Measurements from ENCODE around the gene IPCEF1.
A peak's percentile ranks its signal among the peaks of the same experiment; 100 is the strongest.

Gene IPCEF1

DNA sequence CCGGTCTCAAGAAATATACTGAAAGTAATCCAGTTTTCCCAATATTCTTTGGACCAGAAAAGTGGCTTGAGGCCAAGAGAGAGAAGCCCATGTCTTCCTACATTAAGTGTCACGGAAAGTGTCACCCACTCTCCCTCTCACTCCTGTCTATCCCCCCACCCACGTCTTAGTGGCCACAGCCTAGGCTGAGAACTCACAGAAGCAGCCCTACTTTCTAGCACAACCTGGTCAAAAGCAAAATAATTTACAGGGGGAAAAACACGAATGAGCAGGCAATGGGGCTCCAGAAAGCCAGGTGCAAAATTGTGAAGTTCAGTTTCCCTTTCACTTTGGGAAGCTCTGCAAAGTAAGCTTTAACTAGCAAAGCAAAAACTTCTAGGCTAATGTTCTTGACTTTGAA is 199.5 kb downstream of the IPCEF1 start:
- DNase-seq, result peak in 1 of 2 donors; percentile 34

DNA sequence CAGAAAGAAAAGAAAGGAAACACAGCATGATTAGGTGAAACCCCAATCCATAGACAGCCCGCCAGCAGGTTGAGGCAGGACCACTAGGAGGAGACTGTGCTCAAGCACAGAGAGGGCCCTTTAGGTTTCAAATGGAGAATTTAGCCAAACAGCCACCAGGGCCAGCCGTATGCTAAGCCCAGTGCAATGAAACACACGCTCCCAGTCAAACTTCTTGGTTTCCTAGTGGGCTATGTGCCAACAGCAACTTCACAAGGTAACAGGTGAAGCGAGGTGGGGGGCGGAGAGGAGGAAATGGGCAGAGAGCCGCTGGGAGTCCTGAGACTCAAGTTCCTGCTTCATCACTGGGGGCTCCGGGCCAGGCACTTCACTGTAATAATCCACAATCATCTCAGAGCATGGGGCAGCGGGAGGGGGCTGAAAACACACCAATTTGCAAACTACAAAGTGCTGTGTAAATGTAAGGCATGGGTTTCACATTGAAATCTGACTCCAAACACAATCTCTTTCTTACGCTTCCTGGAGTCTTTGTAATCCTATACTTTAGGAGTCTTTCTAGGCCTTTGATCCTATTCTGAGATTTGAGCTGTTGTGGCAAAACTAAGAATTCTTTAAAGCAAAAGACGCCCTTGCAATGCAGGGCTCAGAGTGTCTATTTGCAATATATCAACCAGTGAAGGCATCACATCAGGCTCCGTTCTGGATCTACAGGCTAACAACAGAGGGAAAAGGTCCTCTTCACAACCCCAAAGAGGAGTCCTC is 200.3 kb downstream of the IPCEF1 start:
- DNase-seq, result peak; percentile 65 to 77

DNA sequence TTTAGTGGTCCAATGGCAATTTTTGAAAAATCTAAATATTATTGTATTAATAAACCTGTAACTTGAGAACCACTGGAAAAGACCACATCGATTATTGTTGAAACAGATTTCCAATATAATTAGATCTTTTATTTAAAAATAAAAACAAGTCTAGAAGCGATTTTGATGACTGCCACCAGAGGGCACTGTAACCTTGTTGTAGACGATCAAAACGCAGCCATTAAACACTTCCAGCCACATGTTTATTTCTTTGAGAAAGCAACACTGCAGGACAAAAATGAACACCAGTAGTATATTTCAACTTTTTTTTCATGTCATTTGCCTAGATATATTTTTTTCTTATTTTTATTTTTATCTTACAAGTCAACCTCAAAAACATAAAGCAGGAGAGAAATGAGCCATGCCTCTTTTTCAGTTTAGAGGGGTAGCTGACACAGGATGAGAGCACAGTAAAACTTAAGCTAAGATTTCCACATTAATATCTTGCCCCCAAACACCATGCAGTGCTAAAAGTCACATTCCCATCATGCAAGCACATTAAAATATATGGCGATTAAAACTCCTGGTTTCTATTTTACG is 202.1 kb downstream of the IPCEF1 start:
- DNase-seq, result peak; percentile 80 to 81

DNA sequence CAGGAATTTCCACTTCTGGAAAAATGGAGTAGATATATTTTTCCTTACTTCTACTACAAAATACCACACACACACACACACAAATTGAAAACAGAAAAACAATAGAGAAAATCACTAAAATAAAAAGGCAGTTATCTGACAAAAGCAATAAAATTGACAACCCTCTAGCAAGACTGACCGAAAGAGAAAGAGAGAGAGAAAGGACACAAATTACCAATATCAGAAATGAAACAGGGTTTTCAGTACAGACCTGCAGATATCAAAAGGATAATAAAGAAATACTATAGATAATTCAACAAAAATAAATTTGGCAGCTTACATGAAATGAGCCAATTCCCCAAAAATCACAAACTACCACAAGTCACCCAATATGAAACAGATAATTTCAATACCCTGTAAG is 212.8 kb downstream of the IPCEF1 start:
- no peak for DNase-seq

DNA sequence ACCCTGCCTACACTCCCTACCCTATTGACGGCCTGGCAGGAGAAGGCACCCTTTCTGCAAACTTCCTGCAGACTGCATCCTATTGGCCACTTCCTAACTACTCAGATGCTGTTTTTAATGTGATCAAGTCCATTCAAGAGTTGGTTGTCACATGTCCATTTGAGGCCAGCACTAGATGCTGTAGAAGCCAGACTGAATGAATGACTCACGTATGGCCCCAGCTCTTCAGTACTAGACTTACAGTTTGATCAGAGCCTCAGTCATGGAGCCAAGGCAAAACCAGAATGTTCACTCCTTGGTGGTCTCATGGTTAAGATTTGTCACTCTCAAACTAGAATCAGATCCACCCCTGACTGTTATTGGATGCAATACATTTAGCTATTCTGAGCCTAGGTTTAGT is 215.9 kb downstream of the IPCEF1 start:
- peak in 1 of 2 donors; percentile 11 for DNase-seq

DNA sequence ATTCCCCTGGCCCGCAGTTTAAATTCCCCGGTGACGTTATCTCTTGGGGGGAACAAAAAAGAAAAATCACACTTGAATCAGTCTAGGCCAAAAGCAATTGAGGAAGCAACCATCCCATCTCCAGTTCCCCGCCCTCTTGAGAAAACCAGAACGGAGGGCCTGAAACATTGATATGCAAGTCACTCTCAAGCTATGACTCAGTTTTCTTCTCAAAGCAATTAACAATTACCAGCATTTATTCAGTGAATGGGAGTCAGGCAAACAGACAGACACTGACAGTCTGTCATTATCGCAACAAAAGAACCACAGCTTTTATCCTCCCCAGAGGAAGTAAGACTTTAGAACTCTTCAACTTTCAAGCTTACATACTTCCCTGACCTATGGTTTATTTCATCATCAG is 216.7 kb downstream of the IPCEF1 start:
- DNase-seq, result peak; percentile 68 to 92

DNA sequence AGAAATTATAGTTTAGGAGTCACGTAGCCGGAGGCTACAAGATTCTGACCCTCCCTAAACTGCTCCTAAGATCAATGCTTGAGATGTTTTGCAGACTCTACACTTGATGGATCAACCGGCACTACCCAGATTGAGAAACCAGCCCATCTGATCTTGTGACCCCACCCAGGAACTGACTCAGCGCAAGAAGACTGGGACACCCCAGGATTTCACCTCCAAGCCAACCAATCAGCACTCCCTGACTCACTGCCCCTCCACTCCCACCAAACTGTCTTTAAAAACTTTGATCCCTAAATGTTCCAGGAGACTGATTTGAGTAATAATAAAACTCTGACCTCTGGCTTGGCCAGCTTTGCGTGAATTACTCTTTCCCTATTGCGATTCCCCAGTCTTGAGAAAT is 217.8 kb downstream of the IPCEF1 start:
- DNase-seq, result peak; percentile 72 to 75

DNA sequence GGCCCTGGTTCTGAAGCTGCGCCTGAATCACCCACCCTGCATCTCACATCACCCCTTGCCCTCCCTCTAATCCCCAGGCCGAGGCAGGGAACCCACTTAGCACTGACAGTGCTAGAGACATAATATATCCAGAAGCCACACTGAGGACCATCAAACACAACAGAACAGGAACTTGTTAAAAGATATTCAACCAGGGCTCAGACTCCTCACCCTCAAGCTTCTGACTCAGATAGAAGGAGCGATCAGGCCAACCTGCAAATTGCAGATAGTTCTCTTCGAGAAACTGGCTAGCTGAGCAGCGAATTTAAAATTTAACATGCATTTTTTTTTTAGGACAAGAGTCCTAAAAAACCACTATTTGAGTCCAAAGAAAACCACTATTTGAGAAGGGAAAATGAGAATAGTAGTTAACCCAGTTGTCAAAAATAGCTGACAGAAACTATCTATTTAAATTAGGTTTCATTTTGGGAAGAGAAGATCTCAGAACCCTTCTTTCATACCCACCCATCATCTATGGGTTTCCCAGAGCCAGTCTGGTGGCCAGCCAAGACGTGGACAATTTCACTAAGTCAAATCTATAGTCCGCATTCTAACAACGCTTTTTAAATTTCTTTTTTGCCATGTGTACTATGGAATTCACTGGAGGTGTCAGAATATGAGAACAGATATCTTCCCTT is 222.0 kb downstream of the IPCEF1 start:
- DNase-seq, result no peak

DNA sequence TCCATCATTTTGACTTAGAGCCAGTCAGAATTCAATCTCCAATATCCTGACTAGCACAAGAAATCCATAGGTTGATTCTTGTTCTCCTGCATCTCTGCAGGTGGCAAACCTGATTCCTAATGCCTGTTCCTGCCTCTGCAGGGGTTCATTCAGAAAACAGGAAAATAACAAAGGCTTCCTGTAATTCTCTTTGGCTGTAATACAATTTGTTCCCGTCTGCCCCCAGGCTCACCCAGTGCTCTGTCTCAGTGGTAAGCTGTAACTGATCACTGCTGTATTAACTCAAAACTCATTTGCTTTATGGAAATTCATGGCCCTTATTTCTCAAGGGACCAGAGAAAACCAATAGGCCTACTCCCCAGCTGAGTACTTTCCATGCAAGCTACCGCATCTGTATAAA is 228.9 kb downstream of the IPCEF1 start:
- no peak for DNase-seq

DNA sequence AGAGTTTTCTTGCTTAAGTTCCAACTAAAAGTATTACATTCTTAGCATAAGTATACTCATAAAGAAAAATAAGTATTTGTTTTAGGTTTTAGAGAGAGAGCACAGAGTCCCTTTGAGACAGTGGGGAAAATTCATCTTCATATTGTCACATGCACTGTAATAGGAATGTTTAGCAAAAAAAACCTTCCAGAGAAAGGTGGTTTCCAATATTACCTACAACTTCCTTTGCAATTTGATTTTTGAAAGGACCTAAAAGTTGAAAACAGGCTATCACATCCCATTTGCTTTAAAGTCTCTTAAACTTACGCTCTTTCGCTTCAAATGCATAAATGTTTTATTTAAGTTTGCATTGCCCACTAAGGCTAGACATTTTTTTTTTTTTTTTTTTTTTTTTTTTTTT is 231.2 kb downstream of the IPCEF1 start:
- peak in 1 of 2 donors; percentile 31 for DNase-seq

DNA sequence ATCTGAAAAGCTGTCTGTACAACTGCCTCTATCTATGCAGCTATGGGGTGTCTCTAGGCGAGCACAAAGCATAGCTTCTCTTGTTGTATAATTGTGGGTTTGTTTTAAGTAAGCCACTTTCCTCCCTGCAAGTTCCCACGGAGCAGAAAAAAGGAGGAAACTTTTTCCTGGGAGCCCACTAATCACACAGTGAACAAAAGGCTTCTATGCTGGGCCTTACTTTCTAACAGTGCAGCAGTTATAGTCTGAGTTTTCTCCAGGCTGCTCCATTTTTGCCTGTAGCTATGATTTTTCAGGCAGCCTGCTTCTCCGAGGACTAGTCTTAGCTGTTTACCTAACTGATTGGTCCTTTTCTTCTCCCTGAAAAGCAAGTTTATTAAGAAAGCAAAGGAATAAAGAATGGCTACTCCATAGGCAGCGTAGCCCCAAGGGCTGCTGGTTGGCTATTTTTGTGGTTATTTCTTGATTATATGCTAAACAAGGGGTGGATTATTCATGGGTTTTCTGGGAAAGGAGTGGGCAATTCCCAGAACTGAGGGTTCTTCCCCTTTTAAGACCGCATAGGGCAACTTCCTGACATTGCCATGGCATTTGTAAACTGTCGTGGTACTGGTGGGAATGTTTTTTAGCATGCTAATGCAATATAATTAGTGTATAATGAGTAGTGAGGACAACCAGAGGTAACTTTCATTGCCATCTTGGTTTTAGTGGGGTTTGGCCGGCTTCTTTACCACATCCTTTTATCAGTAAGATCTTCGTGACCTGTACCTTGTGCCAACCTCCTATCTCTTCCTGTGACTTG is 233.2 kb downstream of the IPCEF1 start:
- peak; percentile 81 to 94 for DNase-seq

DNA sequence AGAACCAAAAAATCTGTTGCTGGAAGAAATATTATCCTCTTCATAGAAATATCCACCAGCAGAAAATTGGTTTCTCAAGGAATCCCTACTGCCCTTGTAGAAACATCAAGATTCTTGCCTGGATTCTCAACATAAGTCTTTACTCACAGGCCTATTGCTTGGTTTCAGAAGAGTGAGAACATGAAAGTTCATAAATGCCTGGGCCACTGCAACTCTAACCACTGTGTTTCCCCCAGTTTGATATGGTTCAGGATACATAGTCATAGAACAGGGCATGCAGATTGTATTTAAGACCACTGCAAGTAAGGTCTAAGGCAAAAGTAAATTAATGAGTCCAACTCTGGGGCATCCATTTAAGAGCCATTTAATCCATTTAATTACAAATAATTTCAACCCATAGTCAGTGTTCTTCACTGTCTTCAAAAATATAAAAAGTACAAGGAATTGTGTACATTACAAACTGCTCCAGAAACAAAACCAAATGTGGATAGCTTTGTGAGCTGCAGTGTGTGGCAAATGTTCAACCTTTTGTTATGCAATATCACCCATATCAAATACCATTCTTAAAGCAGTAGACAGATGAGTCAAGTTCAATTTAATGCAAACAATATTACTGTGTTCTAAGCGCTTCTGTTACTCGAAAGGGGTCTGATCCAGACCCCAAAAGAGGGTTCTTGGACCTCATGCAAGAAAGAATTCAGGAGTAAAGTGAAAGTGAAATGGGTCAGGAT is 234.2 kb downstream of the IPCEF1 start:
- no peak for DNase-seq

DNA sequence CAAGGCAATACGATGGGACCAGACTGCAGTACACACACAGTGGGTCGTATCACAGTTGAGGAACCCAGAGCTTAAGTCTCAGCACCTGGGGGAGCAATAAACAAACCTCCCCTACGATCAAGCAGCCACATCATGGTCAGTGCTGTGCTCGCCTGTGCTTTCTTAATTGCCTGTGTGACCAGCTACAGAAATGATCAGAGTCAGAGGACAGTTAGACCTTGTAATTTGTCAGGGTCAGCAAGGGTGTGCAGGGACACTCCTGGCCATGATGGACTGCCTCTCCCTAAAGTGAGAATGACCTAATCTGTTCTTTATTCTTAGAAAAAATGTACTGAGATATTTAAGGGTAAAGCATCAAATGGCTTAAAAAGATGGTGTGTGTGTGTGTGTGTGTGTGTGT is 239.1 kb downstream of the IPCEF1 start:
- DNase-seq, result no peak

DNA sequence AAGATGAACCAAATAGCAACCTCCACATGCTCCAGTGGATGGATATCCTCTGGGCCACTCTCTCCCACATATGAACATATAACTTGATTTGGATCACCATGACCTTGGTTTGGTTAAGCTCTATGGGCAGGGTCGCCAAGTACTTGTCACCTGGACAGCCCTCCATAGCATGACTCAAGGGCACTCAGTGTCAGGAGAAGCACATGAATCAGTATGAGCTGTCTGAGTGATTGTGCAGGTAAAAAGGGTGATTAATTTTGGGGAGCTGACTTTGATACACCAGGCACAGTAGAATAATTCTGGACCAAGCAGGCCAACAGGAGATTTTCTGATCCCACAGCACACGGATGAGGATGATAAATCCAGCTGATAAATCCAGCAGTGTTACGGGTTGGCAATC is 243.2 kb downstream of the IPCEF1 start:
- no peak for DNase-seq

DNA sequence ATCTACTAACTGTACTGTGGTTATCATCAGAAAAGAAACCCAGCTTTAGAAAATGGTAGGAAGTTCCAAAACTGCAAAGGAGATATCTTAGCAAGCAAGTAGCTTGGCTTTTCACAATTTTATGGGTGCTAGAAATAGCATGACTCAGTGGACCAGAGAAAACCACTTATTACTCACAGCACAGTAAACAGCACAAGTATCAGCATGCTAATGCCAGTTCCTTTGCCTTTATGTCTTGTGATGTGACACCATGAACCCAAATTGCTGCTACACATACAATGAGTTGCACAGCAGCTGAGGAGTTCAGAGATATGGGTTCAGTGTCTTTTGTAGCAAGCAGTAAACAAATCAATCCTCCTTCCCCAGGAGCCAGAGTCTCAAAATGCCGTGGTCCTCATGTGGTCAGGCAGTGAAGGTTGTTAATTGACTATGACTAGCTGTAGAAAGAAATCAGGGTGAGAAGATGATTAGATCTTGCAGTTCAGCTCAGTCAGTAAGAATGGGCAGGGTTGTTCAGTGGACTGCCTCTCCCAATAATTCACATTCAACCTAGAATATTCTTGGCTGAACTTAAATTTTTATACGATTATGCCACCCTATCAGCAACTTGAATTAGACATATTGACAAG is 244.3 kb downstream of the IPCEF1 start:
- DNase-seq, result no peak

DNA sequence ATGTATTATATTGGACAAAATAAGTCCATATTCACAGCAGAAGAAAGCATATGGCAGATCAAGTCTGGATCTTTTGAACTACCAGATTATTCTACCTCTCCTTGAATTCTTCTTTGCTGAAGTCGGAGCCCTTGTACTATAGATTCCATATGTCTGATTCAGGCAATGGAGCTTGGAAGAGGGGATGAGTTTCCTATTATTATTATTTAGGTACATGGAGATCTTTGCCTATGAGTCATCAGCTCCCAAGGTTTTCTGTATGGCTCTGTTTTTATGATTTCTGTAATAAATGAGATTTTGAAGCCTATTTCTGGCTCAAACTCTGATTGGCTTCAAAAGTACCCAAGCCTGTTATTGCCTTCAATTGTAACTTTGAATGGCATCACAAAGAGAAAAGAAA is 245.6 kb downstream of the IPCEF1 start:
- no peak for DNase-seq

DNA sequence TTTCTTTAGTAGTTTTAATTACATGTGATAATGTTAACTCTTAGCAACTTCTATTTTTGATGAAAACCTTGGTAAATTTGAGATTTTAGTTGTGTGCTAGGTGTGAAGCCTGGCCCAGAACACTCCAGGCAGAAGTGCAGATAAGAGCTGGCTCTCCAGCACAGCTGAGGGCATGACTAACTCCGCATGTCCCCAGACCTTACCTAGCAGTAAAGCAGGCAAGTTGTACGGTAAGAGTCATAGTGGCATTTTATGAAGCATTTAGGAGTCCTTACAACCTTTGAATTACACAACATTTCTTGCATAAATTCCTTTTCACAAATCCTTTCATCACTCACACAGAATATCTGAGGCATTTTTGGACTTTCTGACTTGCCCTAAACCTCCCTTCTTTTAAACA is 250.4 kb downstream of the IPCEF1 start:
- no peak for DNase-seq
